Retinal pigment epithelial cell (primary cell): Measurements from ENCODE around the gene PDGFB.

Experiments
- DNase-seq: peaks from one replicate; pipeline ENCODE4 v3.0.0-alpha.2; 2010; ENCODE audit warnings: low read depth
- H3K4me3 ChIP-seq: 2 replicates; pipeline ENCODE4 v1.5.1; 2011; ENCODE audit warnings: mild to moderate bottlenecking, low read length, control low read depth, moderate library complexity
- TF ChIP-seq, protein P1 (sequence below): conservative IDR thresholded peaks from 2 replicates; pipeline ENCODE4 v1.5.1; 2011; ENCODE audit warnings: low read depth, low read length, control low read depth, inconsistent platforms

Gene PDGFB

GRCh38 chr22:39177456-39177775, 67.4 kb downstream of the PDGFB start:
- TF ChIP-seq, protein P1, sequence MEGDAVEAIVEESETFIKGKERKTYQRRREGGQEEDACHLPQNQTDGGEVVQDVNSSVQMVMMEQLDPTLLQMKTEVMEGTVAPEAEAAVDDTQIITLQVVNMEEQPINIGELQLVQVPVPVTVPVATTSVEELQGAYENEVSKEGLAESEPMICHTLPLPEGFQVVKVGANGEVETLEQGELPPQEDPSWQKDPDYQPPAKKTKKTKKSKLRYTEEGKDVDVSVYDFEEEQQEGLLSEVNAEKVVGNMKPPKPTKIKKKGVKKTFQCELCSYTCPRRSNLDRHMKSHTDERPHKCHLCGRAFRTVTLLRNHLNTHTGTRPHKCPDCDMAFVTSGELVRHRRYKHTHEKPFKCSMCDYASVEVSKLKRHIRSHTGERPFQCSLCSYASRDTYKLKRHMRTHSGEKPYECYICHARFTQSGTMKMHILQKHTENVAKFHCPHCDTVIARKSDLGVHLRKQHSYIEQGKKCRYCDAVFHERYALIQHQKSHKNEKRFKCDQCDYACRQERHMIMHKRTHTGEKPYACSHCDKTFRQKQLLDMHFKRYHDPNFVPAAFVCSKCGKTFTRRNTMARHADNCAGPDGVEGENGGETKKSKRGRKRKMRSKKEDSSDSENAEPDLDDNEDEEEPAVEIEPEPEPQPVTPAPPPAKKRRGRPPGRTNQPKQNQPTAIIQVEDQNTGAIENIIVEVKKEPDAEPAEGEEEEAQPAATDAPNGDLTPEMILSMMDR = no peak
- DNase-seq = no peak
- no peak overlapping the region for H3K4me3 ChIP-seq

GRCh38 chr22:39176714-39177455, 67.9 kb downstream of the PDGFB start:
- no peak overlapping the region for H3K4me3 ChIP-seq
- no peak for DNase-seq
- TF ChIP-seq, protein P1 = no peak

DNA sequence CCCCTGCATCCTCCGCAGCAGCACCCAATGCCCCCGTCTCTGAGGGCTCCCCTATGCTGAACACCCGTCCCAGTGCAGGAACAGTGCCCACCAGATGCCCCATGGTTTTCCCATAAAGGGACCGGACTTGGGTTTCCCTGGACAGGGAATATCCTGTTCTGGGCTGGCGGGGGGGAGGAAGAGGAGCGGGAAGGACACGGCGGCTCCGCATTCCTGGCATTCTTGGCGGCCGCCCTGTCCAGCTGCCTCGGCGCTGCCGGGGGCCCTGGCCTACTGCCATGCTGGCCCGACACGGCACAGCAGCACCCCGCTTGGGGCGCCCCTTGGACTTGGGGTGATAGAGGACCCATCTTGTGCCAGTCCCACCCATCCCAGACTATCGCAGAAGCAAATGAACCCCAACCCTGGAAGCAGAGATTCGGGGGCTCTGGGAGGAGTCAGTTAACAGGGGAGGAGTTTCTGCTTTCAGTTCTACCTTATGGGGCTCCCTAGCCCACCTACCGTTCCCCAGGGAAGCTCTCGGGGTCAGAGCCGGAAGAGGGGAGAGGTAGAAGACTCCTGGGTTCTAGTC, 68.6 kb downstream of the PDGFB start:
- DNase-seq = peak; percentile 20
- TF ChIP-seq, protein P1 = no peak
- H3K4me3 ChIP-seq = no peak overlapping the region

DNA sequence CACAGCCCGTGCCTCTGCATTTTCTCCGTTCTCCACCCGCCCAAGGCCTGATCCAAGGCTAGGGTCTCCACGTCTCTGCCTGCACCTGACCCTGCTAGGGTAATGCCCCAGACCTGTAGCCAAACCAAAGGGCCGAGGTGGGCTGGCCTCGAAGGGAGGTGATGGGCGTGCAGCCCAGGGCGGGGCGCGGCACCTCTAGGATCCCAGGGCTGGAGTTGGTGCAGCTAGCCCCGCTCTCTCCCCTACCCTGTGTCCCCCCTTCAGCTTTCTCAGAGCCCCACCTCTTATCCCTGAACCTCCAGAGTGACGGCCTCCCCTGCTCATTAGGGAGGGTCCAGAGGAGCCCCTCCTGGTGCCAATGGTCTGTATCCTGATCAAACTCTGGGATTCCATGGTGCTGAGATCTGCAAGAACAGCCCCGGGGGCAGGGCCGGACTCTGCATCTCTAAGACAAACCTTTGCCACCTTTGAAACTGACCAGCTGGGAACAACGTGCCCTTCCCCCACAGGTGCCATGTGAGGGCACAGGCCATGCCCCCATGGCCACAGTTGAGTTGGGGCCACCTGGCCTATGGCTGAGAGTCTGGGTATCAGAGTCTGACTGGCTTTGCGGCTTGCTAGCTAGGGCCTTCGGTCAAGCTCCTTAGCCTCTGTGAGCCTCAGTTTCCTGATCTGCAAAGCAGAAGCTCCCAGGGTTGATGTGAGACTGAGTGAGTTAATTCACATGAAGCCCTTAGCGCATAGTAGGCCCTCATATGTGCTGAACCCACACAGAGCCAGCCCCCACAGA, 69.2 kb downstream of the PDGFB start:
- DNase-seq = no peak
- H3K4me3 ChIP-seq = no peak overlapping the region
- TF ChIP-seq, protein P1 = no peak

GRCh38 chr22:39174498-39175352, 70.1 kb downstream of the PDGFB start:
- no peak overlapping the region for H3K4me3 ChIP-seq

GRCh38 chr22:39173787-39174497, 70.8 kb downstream of the PDGFB start:
- no peak overlapping the region for H3K4me3 ChIP-seq

More at GRCh38 chr22:39174498-39175352, 70.1 kb downstream of the PDGFB start:
- DNase-seq = peak; percentile 93
- TF ChIP-seq, protein P1 = no peak

More at GRCh38 chr22:39173787-39174497, 70.8 kb downstream of the PDGFB start:
- DNase-seq = no peak
- TF ChIP-seq, protein P1 = no peak
